ENCODE results near the gene CDH2.

The CDH2 gene

GRCh38 chr18:28030458-28030857, 146.5 kb downstream of the CDH2 start:
- Histone ChIP-seq H3K36me3 (ENCODE audit: control insufficient read depth, insufficient read depth, low read length) (no peaks in the 10 kb centered on the region), H3K4me3 (ENCODE audit: low read length) (no peak overlapping the region), H3K9me3 (ENCODE audit: control insufficient read depth, insufficient read depth, low read length) (no peaks in the 10 kb centered on the region), H3K27ac (ENCODE audit: low read length) (no peak overlapping the region), H3K4me1 (ENCODE audit: control insufficient read depth, insufficient read depth, low read length) (no peaks in the 10 kb centered on the region), H3K27me3 (ENCODE audit: control insufficient read depth, insufficient read depth, low read length) (no peaks in the 10 kb centered on the region)
- no CpG with 5 or more reads among the region's 1 CpG for WGBS (ENCODE audit: insufficient coverage, insufficient read length)
- DNase-seq (ENCODE audit: low read depth, low spot score), result no peak

DNA sequence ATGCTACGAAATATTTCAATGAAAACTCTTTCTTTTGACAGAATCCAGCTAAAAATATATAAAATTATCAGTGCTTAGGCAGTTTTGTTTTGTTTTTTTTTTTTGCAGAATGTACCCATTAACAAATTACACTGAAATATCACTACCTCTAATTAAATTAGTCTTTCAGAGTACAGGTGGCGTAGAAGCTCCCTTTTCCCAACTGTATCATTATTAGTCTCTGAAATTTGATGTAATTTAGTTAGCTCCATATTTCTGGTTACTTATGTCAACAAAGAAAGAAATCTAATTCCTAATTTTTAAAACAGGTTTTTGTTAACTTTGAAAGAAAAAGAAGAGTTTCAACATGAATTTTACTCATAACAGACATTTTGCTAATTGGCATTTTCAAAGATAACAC, 149.2 kb downstream of the CDH2 start:
- WGBS (ENCODE audit: insufficient coverage, insufficient read length), result no CpG with 5 or more reads among the region's 2 CpGs
- Histone ChIP-seq H3K9me3 (ENCODE audit: control insufficient read depth, insufficient read depth, low read length) (no peaks in the 10 kb centered on the region), H3K27me3 (ENCODE audit: control insufficient read depth, insufficient read depth, low read length) (no peaks in the 10 kb centered on the region), H3K27ac (ENCODE audit: low read length) (no peak overlapping the region), H3K36me3 (ENCODE audit: control insufficient read depth, insufficient read depth, low read length) (no peaks in the 10 kb centered on the region), H3K4me3 (ENCODE audit: low read length) (no peak overlapping the region), H3K4me1 (ENCODE audit: control insufficient read depth, insufficient read depth, low read length) (no peaks in the 10 kb centered on the region)
- DNase-seq (ENCODE audit: low read depth, low spot score), result no peak

DNA sequence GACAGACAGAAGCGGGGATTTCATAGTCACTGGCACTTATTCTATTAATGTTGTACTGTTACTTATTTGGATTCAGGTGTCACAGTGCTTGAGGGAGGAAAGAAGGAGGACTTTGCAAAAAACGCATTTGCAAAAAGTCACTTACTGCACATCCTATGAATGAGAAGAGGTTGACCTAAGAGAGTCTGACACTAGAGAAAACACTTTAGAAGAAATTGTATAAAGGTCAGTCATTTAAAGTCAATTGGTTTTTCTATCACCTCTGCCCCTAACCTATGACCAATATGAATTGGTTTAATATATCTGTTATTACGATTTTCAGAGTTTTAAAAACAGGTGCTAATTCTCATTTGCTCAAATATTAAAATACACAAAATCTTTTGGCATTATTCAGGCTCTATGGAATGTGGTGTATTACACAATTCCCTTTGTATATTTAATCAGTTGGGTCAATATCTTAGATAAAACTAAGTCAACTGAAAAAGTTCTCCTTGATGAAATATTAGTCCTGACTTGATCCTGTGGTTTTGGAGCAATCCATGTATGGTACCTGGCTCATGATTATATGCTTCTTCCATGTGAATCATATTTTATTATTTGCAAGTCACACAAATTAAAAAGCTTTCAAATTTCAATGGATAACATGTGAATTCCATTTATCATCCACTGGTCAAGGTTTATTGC, 157.4 kb downstream of the CDH2 start:
- Histone ChIP-seq H3K36me3 (ENCODE audit: control insufficient read depth, insufficient read depth, low read length) (no peaks in the 10 kb centered on the region), H3K4me1 (ENCODE audit: control insufficient read depth, insufficient read depth, low read length) (no peaks in the 10 kb centered on the region), H3K4me3 (ENCODE audit: low read length) (no peak overlapping the region), H3K27me3 (ENCODE audit: control insufficient read depth, insufficient read depth, low read length) (no peaks in the 10 kb centered on the region), H3K27ac (ENCODE audit: low read length) (no peak overlapping the region), H3K9me3 (ENCODE audit: control insufficient read depth, insufficient read depth, low read length) (no peaks in the 10 kb centered on the region)
- WGBS (ENCODE audit: insufficient coverage, insufficient read length), result no CpG with 5 or more reads among the region's 3 CpGs
- DNase-seq (ENCODE audit: low read depth, low spot score), result no peak

GRCh38 chr18:28018351-28018750, 158.6 kb downstream of the CDH2 start:
- no peaks in the 10 kb centered on the region for H3K9me3 ChIP-seq (ENCODE audit: control insufficient read depth, insufficient read depth, low read length)
- H3K4me1 ChIP-seq (ENCODE audit: control insufficient read depth, insufficient read depth, low read length), result no peaks in the 10 kb centered on the region
- no peaks in the 10 kb centered on the region for H3K27me3 ChIP-seq (ENCODE audit: control insufficient read depth, insufficient read depth, low read length)
- no peak for DNase-seq (ENCODE audit: low read depth, low spot score)
- no peak overlapping the region for H3K4me3 ChIP-seq (ENCODE audit: low read length)
- H3K27ac ChIP-seq (ENCODE audit: low read length), result no peak overlapping the region
- H3K36me3 ChIP-seq (ENCODE audit: control insufficient read depth, insufficient read depth, low read length), result no peaks in the 10 kb centered on the region

GRCh38 chr18:28015671-28016070, 161.3 kb downstream of the CDH2 start:
- no CpG with 5 or more reads among the region's 3 CpGs for WGBS (ENCODE audit: insufficient coverage, insufficient read length)
- no peak overlapping the region for H3K27ac ChIP-seq (ENCODE audit: low read length)
- H3K4me1 ChIP-seq (ENCODE audit: control insufficient read depth, insufficient read depth, low read length), result no peaks in the 10 kb centered on the region; the same call in 1 of the 2 replicates
- no peaks in the 10 kb centered on the region for H3K36me3 ChIP-seq (ENCODE audit: control insufficient read depth, insufficient read depth, low read length)
- no peaks in the 10 kb centered on the region for H3K27me3 ChIP-seq (ENCODE audit: control insufficient read depth, insufficient read depth, low read length)
- no peak for DNase-seq (ENCODE audit: low read depth, low spot score)
- H3K4me3 ChIP-seq (ENCODE audit: low read length), result no peak overlapping the region
- H3K9me3 ChIP-seq (ENCODE audit: control insufficient read depth, insufficient read depth, low read length), result no peaks in the 10 kb centered on the region

DNA sequence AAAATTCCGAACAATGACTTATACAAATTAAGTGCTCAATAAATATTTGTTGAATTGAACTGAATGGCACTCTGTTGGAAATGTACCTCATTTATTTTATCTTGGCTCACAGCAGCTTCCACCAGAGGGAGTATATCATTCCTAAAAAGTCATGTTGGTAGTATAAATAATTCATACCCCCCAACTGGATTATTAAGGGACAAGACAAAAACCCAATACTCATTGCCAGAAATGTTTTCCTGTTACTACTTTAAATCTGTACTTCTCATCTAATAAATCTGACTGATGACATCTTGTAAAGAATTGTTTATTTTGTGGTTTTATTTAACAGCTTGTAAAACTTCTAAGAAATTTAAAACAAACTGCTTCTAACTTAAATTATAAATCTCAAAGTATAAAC, 163.9 kb downstream of the CDH2 start:
- H3K4me3 ChIP-seq (ENCODE audit: low read length), result no peak overlapping the region
- WGBS (ENCODE audit: insufficient coverage, insufficient read length), result no CpG with 5 or more reads among the region's 1 CpG
- H3K4me1 ChIP-seq (ENCODE audit: control insufficient read depth, insufficient read depth, low read length), result no peaks in the 10 kb centered on the region; the same call in 1 of the 2 replicates
- no peaks in the 10 kb centered on the region for H3K9me3 ChIP-seq (ENCODE audit: control insufficient read depth, insufficient read depth, low read length)
- no peak for DNase-seq (ENCODE audit: low read depth, low spot score)
- H3K36me3 ChIP-seq (ENCODE audit: control insufficient read depth, insufficient read depth, low read length), result no peaks in the 10 kb centered on the region
- H3K27ac ChIP-seq (ENCODE audit: low read length), result no peak overlapping the region
- H3K27me3 ChIP-seq (ENCODE audit: control insufficient read depth, insufficient read depth, low read length), result no peaks in the 10 kb centered on the region

DNA sequence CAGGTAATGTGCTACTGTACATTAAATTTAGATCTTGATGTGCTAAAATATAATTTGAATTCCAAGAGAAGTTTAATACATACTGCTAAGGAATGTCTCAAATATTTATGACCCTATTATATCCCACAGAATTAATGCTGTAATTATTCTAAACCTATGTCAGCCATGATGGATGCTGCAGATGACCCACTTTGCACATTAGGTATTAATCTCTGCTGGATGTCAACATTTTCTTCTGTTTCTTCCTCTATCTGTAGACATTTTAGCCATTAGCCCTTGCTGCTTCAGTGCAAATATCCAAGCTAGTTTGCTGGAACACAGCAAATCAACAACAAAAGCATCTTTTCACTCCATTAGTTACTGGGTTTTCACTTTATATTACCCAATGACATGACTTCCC, 164.6 kb downstream of the CDH2 start:
- Histone ChIP-seq H3K27ac (ENCODE audit: low read length) (no peak overlapping the region), H3K4me1 (ENCODE audit: control insufficient read depth, insufficient read depth, low read length) (no peaks in the 10 kb centered on the region; the same call in 1 of the 2 replicates), H3K4me3 (ENCODE audit: low read length) (no peak overlapping the region), H3K27me3 (ENCODE audit: control insufficient read depth, insufficient read depth, low read length) (no peaks in the 10 kb centered on the region), H3K36me3 (ENCODE audit: control insufficient read depth, insufficient read depth, low read length) (no peaks in the 10 kb centered on the region), H3K9me3 (ENCODE audit: control insufficient read depth, insufficient read depth, low read length) (no peaks in the 10 kb centered on the region)
- no peak for DNase-seq (ENCODE audit: low read depth, low spot score)

DNA sequence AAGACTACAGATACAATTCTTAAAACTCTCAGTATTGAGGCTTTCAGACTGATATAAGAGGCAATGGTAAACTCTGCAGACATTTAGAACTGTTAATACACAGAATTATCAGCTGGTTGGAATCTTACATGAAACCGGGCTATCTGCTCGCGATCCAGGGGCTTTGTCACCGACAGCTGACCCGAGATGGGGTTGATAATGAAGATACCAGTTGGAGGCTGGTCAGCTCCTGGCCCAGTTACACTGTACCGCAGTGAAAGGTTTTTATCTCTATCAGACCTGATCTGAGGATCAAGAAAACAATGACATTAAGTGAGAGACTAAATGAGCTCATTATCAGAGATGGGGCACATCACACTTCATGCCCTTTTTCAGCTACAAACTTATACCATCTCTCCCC, 167.3 kb downstream of the CDH2 start:
- no peaks in the 10 kb centered on the region for H3K36me3 ChIP-seq (ENCODE audit: control insufficient read depth, insufficient read depth, low read length)
- H3K9me3 ChIP-seq (ENCODE audit: control insufficient read depth, insufficient read depth, low read length), result no peaks in the 10 kb centered on the region
- H3K4me3 ChIP-seq (ENCODE audit: low read length), result no peak overlapping the region
- DNase-seq (ENCODE audit: low read depth, low spot score), result no peak
- no peak overlapping the region for H3K27ac ChIP-seq (ENCODE audit: low read length)
- WGBS (ENCODE audit: insufficient coverage, insufficient read length), result no CpG with 5 or more reads among the region's 6 CpGs
- no peaks in the 10 kb centered on the region for H3K27me3 ChIP-seq (ENCODE audit: control insufficient read depth, insufficient read depth, low read length)
- no peaks in the 10 kb centered on the region; the same call in 1 of the 2 replicates for H3K4me1 ChIP-seq (ENCODE audit: control insufficient read depth, insufficient read depth, low read length)

GRCh38 chr18:28007841-28008240, 169.1 kb downstream of the CDH2 start:
- no peaks in the 10 kb centered on the region for H3K27me3 ChIP-seq (ENCODE audit: control insufficient read depth, insufficient read depth, low read length)
- H3K4me3 ChIP-seq (ENCODE audit: low read length), result no peak overlapping the region
- WGBS (ENCODE audit: insufficient coverage, insufficient read length), result no CpG with 5 or more reads among the region's 5 CpGs
- no peak overlapping the region for H3K27ac ChIP-seq (ENCODE audit: low read length)
- no peaks in the 10 kb centered on the region for H3K9me3 ChIP-seq (ENCODE audit: control insufficient read depth, insufficient read depth, low read length)
- DNase-seq (ENCODE audit: low read depth, low spot score), result no peak
- no peaks in the 10 kb centered on the region for H3K36me3 ChIP-seq (ENCODE audit: control insufficient read depth, insufficient read depth, low read length)
- H3K4me1 ChIP-seq (ENCODE audit: control insufficient read depth, insufficient read depth, low read length), result no peaks in the 10 kb centered on the region; the same call in 1 of the 2 replicates

GRCh38 chr18:28005164-28005563, 171.8 kb downstream of the CDH2 start:
- no CpG with 5 or more reads among the region's 7 CpGs for WGBS (ENCODE audit: insufficient coverage, insufficient read length)
- Histone ChIP-seq H3K36me3 (ENCODE audit: control insufficient read depth, insufficient read depth, low read length) (no peaks in the 10 kb centered on the region), H3K4me1 (ENCODE audit: control insufficient read depth, insufficient read depth, low read length) (no peaks in the 10 kb centered on the region), H3K9me3 (ENCODE audit: control insufficient read depth, insufficient read depth, low read length) (no peaks in the 10 kb centered on the region), H3K4me3 (ENCODE audit: low read length) (no peak overlapping the region), H3K27me3 (ENCODE audit: control insufficient read depth, insufficient read depth, low read length) (no peaks in the 10 kb centered on the region), H3K27ac (ENCODE audit: low read length) (no peak overlapping the region)
- DNase-seq (ENCODE audit: low read depth, low spot score), result no peak

GRCh38 chr18:28004606-28005005, 172.3 kb downstream of the CDH2 start:
- Histone ChIP-seq H3K27ac (ENCODE audit: low read length) (no peak overlapping the region), H3K36me3 (ENCODE audit: control insufficient read depth, insufficient read depth, low read length) (no peaks in the 10 kb centered on the region), H3K4me1 (ENCODE audit: control insufficient read depth, insufficient read depth, low read length) (no peaks in the 10 kb centered on the region), H3K4me3 (ENCODE audit: low read length) (no peak overlapping the region), H3K27me3 (ENCODE audit: control insufficient read depth, insufficient read depth, low read length) (no peaks in the 10 kb centered on the region), H3K9me3 (ENCODE audit: control insufficient read depth, insufficient read depth, low read length) (no peaks in the 10 kb centered on the region)
- WGBS (ENCODE audit: insufficient coverage, insufficient read length), result no CpG with 5 or more reads among the region's 1 CpG
- no peak for DNase-seq (ENCODE audit: low read depth, low spot score)
